ENCODE measurements around the gene DENND5B.
A peak's percentile ranks its signal among the peaks of the same experiment; 100 is the strongest.

DENND5B gene

GRCh38 chr12:31568498-31568897 is 22.4 kb downstream of the DENND5B start:
- no peak for TF ChIP-seq CTCF (IDR thresholded peaks at IDR 0.05; ENCODE audit: control extremely low read depth, extremely low read depth, low read depth, missing control alignments)
- no peak for DNase-seq (ENCODE audit: extremely low spot score)
- POLR2A ChIA-PET, result interaction anchor here (0.6 to 0.7 kb wide), 2 partner anchors 19 to 27 kb away, joined by 6 to 9 read pairs; no protein-coding TSS in a partner anchor
- CTCF ChIA-PET, result interaction anchor here (1.2 to 1.6 kb wide), 3 partner anchors 30 to 166 kb away, joined by 3 to 5 read pairs (median 3); no protein-coding TSS in a partner anchor

GRCh38 chr12:31567029-31567428 is 23.9 kb downstream of the DENND5B start:
- no peak for TF ChIP-seq CTCF (IDR thresholded peaks at IDR 0.05; ENCODE audit: control extremely low read depth, extremely low read depth, low read depth, missing control alignments)
- POLR2A ChIA-PET, result no interaction called here

GRCh38 chr12:31566547-31566946 is 24.4 kb downstream of the DENND5B start:
- POLR2A ChIA-PET, result no interaction called here

More at GRCh38 chr12:31567029-31567428, 23.9 kb downstream of the DENND5B start:
- DNase-seq (ENCODE audit: extremely low spot score), result no peak
- CTCF ChIA-PET, result interaction anchor here (1.1 kb wide), 1 partner anchor 295 kb away, joined by 3 read pairs; no protein-coding TSS in a partner anchor

GRCh38 chr12:31562594-31563328 is 28.2 kb downstream of the DENND5B start:
- peak; percentile 27 for DNase-seq (ENCODE audit: extremely low spot score)
- CTCF ChIA-PET, result interaction anchor here (1.1 kb wide), 1 partner anchor 12 kb away, joined by 3 read pairs; no protein-coding TSS in a partner anchor
- no peak for TF ChIP-seq CTCF (IDR thresholded peaks at IDR 0.05; ENCODE audit: control extremely low read depth, extremely low read depth, low read depth, missing control alignments)
- POLR2A ChIA-PET, result no interaction called here

More at GRCh38 chr12:31566547-31566946, 24.4 kb downstream of the DENND5B start:
- DNase-seq (ENCODE audit: extremely low spot score), result no peak
- TF ChIP-seq CTCF (IDR thresholded peaks at IDR 0.05; ENCODE audit: control extremely low read depth, extremely low read depth, low read depth, missing control alignments), result no peak
- CTCF ChIA-PET, result interaction anchor here (1.1 to 1.3 kb wide), 2 partner anchors 12 to 294 kb away, joined by 3 to 5 read pairs; no protein-coding TSS in a partner anchor

DNA sequence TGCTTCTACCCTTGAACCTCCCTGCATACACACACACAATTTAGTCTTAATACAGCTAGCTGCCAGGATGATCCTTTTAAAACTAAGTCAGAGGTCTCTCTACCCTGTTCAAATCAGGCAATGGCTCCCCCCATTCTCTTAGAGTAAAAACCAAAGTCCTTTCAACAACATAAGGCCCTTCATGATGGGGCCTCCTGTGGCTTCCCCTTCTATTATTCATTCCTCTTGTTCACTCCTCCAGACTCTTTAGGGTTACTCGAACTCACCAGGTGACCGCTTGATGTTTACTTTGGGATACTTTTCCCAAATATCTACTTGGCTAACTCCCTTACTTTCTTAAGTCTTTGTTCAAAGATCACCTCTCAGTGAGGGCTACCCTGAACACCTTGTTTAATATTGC is 30.4 kb downstream of the DENND5B start:
- DNase-seq (ENCODE audit: extremely low spot score), result no peak
- ChIA-PET CTCF (interaction anchor here (1.6 kb wide), 1 partner anchor 11 kb away, joined by 5 read pairs; no protein-coding TSS in a partner anchor), POLR2A (no interaction called here)
- TF ChIP-seq CTCF (IDR thresholded peaks at IDR 0.05; ENCODE audit: control extremely low read depth, extremely low read depth, low read depth, missing control alignments), result no peak

GRCh38 chr12:31558521-31558920 is 32.4 kb downstream of the DENND5B start:
- no peak for TF ChIP-seq CTCF (IDR thresholded peaks at IDR 0.05; ENCODE audit: control extremely low read depth, extremely low read depth, low read depth, missing control alignments)
- no peak for DNase-seq (ENCODE audit: extremely low spot score)
- ChIA-PET POLR2A (no interaction called here), CTCF (no interaction called here)

All from GM10248 (cell line).